GM19328 (cell line): ENCODE results near the gene MRPS16.

Source experiments
- ATAC-seq: cut with Tn5 transposase; IDR thresholded peaks from one replicate; pipeline ENCODE4 v1.9.1; 2021; ENCODE audit warnings: mild to moderate bottlenecking, moderate library complexity; ENCODE audit not compliant: unreplicated experiment

Gene MRPS16

GRCh38 chr10:73244866-73245477 lies 7.5 kb downstream of the MRPS16 start:
- ATAC-seq = no peak

- no peak for ATAC-seq
Measured at GRCh38 chr10:73239908-73240307, 12.5 kb downstream of the MRPS16 start.

- no peak for ATAC-seq
Measured at GRCh38 chr10:73238990-73239566, 13.4 kb downstream of the MRPS16 start.

- ATAC-seq = no peak
Measured at GRCh38 chr10:73234695-73235094, 17.7 kb downstream of the MRPS16 start.

- no peak for ATAC-seq
Measured at GRCh38 chr10:73233883-73234282, 18.6 kb downstream of the MRPS16 start.

- ATAC-seq = no peak
Measured at GRCh38 chr10:73232887-73233286, 19.6 kb downstream of the MRPS16 start.

GRCh38 chr10:73229567-73229966 lies 22.9 kb downstream of the MRPS16 start:
- no peak for ATAC-seq

GRCh38 chr10:73228247-73228646 lies 24.2 kb downstream of the MRPS16 start:
- no peak for ATAC-seq

- ATAC-seq = no peak
Measured at GRCh38 chr10:73226663-73227062, 25.8 kb downstream of the MRPS16 start.

- ATAC-seq = no peak
Measured at GRCh38 chr10:73225518-73225917, 26.9 kb downstream of the MRPS16 start.

- ATAC-seq = no peak
Measured at GRCh38 chr10:73220989-73221388, 31.5 kb downstream of the MRPS16 start.

- ATAC-seq = no peak
Measured at GRCh38 chr10:73219384-73219783, 33.1 kb downstream of the MRPS16 start.

- ATAC-seq = no peak
Measured at GRCh38 chr10:73218431-73219191, 33.8 kb downstream of the MRPS16 start.

GRCh38 chr10:73217628-73218027 lies 34.8 kb downstream of the MRPS16 start:
- ATAC-seq = no peak

- no peak for ATAC-seq
Measured at GRCh38 chr10:73215749-73216148, 36.7 kb downstream of the MRPS16 start.

GRCh38 chr10:73211106-73211811 lies 41.2 kb downstream of the MRPS16 start:
- ATAC-seq = no peak

GRCh38 chr10:73210395-73211105 lies 41.9 kb downstream of the MRPS16 start:
- ATAC-seq = no peak

- no peak for ATAC-seq
Measured at GRCh38 chr10:73209705-73210104, 42.7 kb downstream of the MRPS16 start.

GRCh38 chr10:73207883-73208282 lies 44.6 kb downstream of the MRPS16 start:
- no peak for ATAC-seq

- ATAC-seq = no peak
Measured at GRCh38 chr10:73206385-73206784, 46.1 kb downstream of the MRPS16 start.

GRCh38 chr10:73205890-73206289 lies 46.6 kb downstream of the MRPS16 start:
- ATAC-seq = no peak
